Stimulated activated naive CD8-positive, alpha-beta T cell treated with anti-CD3 and anti-CD28 coated beads, Interleukin-15, amount 100 ng/mL, for 72 hours (primary cell): ENCODE results near the gene NT5C1A.

ENCODE experiments used
- ATAC-seq: fragments of 150-1000 bp; cut with Tn5 transposase; 2 replicates; pipeline ENCODE4 v1.10.0; 2021; ENCODE audit warnings: mild to moderate bottlenecking, moderate library complexity
- DNase-seq, 2 donors: peaks; one replicate each; pipeline ENCODE4 v3.0.0; 2021 to 2022
- H3K27ac Mint-ChIP-seq, 2 donors: one replicate each; pipeline ENCODE4 v1.8.0; 2022; ENCODE audit warnings: mild to moderate bottlenecking in 2 of 2, mixed read lengths in 2 of 2, moderate library complexity in 2 of 2
- H3K27me3 Mint-ChIP-seq: one replicate; pipeline ENCODE4 v1.8.0; 2022; ENCODE audit warnings: mixed read lengths
- H3K4me1 Mint-ChIP-seq: one replicate; pipeline ENCODE4 v1.8.0; 2022; ENCODE audit warnings: mild to moderate bottlenecking, mixed read lengths
- H3K4me3 Mint-ChIP-seq, 2 donors: one replicate each; pipeline ENCODE4 v1.8.0; 2022; ENCODE audit warnings: mild to moderate bottlenecking in 2 of 2, mixed read lengths in 2 of 2, moderate library complexity in 1 of 2
- H3K9me3 Mint-ChIP-seq, 2 donors: one replicate each; pipeline ENCODE4 v1.8.0; 2022; ENCODE audit warnings: mixed read lengths in 2 of 2

The NT5C1A gene

GRCh38 chr1:39622427-39622826 lies 49.5 kb downstream of the NT5C1A start:
- DNase-seq (no peak), ATAC-seq (no peak)
- no peak overlapping the region for H3K4me3 Mint-ChIP-seq
- H3K27ac Mint-ChIP-seq, result no peak overlapping the region
- no peaks in the 10 kb centered on the region for H3K4me1 Mint-ChIP-seq
- H3K9me3 Mint-ChIP-seq, result no peaks in the 10 kb centered on the region
- peaks cover 34% of the 10 kb centered on the region for H3K27me3 Mint-ChIP-seq

DNA sequence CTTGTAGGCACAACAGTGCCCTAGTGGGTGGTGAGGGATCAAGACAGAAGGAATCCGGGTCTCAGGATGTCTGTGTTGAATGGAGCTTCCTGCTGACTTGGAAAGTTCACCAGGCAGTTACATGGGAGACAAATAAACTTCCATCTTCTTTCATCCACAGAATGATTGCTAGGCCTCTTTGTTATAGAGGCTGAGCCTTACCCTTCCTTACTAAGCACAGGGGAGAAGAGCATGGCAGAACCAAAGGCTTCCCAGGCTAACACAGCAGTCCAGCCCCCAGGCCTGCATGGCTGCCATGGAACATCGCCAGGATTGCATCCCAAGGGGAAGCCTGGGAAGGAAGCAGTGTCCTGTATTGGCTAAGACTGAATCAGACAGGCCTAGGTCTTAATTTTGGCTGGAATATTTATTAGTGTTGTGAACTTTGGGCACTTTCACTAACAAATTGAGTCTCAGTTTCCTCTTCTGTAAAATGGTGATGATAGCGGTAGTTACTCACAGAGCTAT lies 51.2 kb downstream of the NT5C1A start:
- DNase-seq (no peak), ATAC-seq (no peak)
- H3K4me1 Mint-ChIP-seq, result no peaks in the 10 kb centered on the region
- no peak overlapping the region for H3K27ac Mint-ChIP-seq
- H3K4me3 Mint-ChIP-seq, result no peak overlapping the region
- no peaks in the 10 kb centered on the region for H3K9me3 Mint-ChIP-seq
- peaks cover 36% of the 10 kb centered on the region for H3K27me3 Mint-ChIP-seq

DNA sequence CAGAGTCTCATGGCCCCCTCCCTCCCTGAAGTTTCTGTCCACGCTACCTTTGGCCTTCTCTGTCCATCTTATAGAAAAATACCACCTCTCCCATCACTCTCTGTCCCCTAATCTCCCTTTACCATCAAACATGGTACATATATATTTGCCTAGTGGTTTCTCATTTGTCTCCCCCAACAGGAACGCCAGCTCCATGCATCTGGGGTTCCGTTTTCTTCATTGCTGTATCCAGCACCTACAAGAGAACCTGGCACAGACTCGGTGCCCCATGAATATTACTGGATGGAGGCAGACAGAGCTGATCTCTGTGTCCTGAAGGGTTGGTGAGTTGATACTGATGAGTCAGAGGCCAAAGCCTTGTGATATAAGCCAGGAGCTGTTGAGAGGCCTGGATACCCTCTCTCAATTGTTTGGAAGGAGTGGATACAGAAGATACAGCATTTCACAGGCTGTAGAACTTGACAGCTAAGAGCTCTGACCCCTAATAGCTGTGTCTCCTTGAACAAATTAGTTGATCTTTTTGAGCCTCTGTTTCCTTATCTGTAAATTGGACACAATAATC lies 54.3 kb downstream of the NT5C1A start:
- Mint-ChIP-seq H3K27ac (no peak overlapping the region), H3K4me1 (no peaks in the 10 kb centered on the region), H3K9me3 (no peaks in the 10 kb centered on the region), H3K4me3 (no peak overlapping the region), H3K27me3 (peaks cover 15% of the 10 kb centered on the region)
- DNase-seq (no peak), ATAC-seq (no peak)

GRCh38 chr1:39615086-39615673 lies 56.7 kb downstream of the NT5C1A start:
- ATAC-seq (no peak), DNase-seq (no peak)
- H3K4me3 Mint-ChIP-seq, result no peak overlapping the region
- no peak overlapping the region for H3K27ac Mint-ChIP-seq
- peaks cover 15% of the 10 kb centered on the region for H3K27me3 Mint-ChIP-seq
- H3K4me1 Mint-ChIP-seq, result no peaks in the 10 kb centered on the region
- no peaks in the 10 kb centered on the region for H3K9me3 Mint-ChIP-seq

DNA sequence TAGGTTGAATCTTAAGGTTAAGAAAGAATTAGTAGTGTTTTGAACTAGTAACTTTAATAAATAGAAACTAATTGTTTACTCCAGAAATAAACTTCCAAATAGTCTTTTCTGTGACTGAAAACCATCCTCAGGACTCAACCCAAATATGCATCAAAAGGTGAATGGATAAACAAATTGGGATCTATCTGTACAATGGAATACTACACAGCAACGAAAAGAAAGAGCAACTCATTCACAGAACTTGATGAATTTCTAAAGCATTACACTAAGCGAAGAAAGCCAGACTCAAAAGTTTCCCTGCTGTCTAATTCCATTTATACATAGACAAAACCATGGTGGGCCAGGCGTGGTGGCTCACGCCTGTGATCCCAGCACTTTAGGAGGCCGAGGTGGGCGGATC lies 57.4 kb downstream of the NT5C1A start:
- Mint-ChIP-seq H3K27ac (no peak overlapping the region), H3K4me1 (peaks cover 5% of the 10 kb centered on the region)
- no peak for DNase-seq

GRCh38 chr1:39613250-39613649 lies 58.7 kb downstream of the NT5C1A start:
- H3K4me3 Mint-ChIP-seq, result no peak overlapping the region
- no peak for ATAC-seq
- DNase-seq, result no peak
- H3K9me3 Mint-ChIP-seq, result no peaks in the 10 kb centered on the region
- H3K27ac Mint-ChIP-seq, result no peak overlapping the region
- peaks cover 15% of the 10 kb centered on the region for H3K27me3 Mint-ChIP-seq
- peaks cover 8% of the 10 kb centered on the region for H3K4me1 Mint-ChIP-seq

More for the DNA sequence above, 57.4 kb downstream of the NT5C1A start:
- peaks cover 15% of the 10 kb centered on the region for H3K27me3 Mint-ChIP-seq
- ATAC-seq, result no peak
- H3K4me3 Mint-ChIP-seq, result no peak overlapping the region
- no peaks in the 10 kb centered on the region for H3K9me3 Mint-ChIP-seq

DNA sequence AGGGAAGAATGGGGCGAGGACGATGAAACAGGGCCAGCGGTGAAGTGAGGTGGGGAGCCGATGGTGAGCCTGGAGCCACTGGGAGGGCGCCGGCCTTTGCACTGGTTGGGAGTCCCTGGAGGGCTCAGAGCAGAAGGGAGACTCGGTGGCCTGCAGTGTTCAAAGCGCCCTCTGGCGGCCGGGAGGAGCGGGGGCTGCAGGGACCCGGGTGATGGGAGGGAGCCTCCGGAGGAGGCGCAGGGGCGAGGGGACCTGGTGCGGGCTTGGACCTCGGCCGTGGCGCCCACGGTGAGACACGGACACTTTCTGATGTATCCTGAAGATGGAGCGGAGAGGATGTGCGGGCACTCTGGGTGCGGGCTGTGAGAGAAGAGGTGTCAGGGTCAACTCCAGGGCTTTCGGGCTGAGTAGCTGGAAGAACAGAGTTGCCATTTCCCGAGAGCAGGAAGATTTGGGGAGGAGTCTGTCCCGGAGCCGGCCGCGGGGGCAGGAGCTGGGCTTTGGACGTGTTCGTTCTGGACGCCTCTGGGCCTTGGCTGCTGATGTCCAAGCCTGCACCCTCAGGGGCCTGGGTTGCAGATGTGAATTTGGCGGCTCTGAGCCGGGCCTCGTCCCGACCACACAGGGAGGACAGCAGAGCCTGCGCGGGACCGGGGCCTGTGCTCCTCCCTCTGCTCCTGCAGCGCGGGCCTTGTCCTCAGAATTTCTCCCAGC lies 62.1 kb downstream of the NT5C1A start:
- DNase-seq (peak; percentile 72 to 81), ATAC-seq (peak; percentile 92)
- no peaks in the 10 kb centered on the region for H3K9me3 Mint-ChIP-seq
- H3K4me1 Mint-ChIP-seq, result peaks cover 14% of the 10 kb centered on the region
- H3K4me3 Mint-ChIP-seq, result peak overlapping the region in 1 of 2 donors; percentile 64
- H3K27ac Mint-ChIP-seq, result peak overlapping the region in 1 of 2 donors; percentile 19
- no peaks in the 10 kb centered on the region for H3K27me3 Mint-ChIP-seq
